MCF 10A (cell line): ENCODE measurements around the gene TEAD1. TPM values are rescaled to one million over a fixed set of nuclear protein-coding genes. Genes with fewer than 3 reads are reported as not detected.

Source experiments
- BruUV-seq: library from RNA; stranded (reverse); fragments of 400-500 nt; replicated peaks from 2 replicates; lab custom pipeline; 2021; lab: Mats Ljungman, UMichigan
- CTCF ChIA-PET: fragments of 300-600 bp; sonication (Branson Sonifier 250); formaldehyde crosslinking; extraction: SDS; loops from one replicate; lab custom pipeline; 2021; ENCODE audit warnings: antibody characterized with exemption, inconsistent platforms; lab: Yijun Ruan, JAX
- POLR2A ChIA-PET: fragments of 300-600, 350-650 bp; sonication (Branson Sonifier 250); formaldehyde crosslinking; extraction: SDS; loops from one replicate; lab custom pipeline; 2020; ENCODE audit warnings: antibody characterized with exemption, inconsistent platforms; lab: Yijun Ruan, JAX
- DNase-seq: peaks from one replicate; pipeline ENCODE4 v3.0.0-alpha.2; 2018; ENCODE audit not compliant: unreplicated experiment
- H3K27ac Mint-ChIP-seq: one replicate; pipeline ENCODE4 v1.8.0; 2022; ENCODE audit warnings: mild to moderate bottlenecking, low read depth, mixed read lengths; ENCODE audit not compliant: unreplicated experiment
- H3K27me3 Mint-ChIP-seq: one replicate; pipeline ENCODE4 v1.8.0; 2022; ENCODE audit warnings: mixed read lengths; ENCODE audit not compliant: insufficient read depth, unreplicated experiment
- H3K36me3 Mint-ChIP-seq: one replicate; pipeline ENCODE4 v1.8.0; 2022; ENCODE audit warnings: mild to moderate bottlenecking, moderate library complexity, mixed read lengths; ENCODE audit not compliant: insufficient read depth, unreplicated experiment
- H3K4me1 Mint-ChIP-seq: one replicate; pipeline ENCODE4 v1.8.0; 2022; ENCODE audit warnings: mixed read lengths; ENCODE audit not compliant: insufficient read depth, unreplicated experiment
- H3K4me3 Mint-ChIP-seq: one replicate; pipeline ENCODE4 v1.8.0; 2022; ENCODE audit warnings: mild to moderate bottlenecking, moderate library complexity, mixed read lengths; ENCODE audit not compliant: unreplicated experiment
- H3K9me3 Mint-ChIP-seq: one replicate; pipeline ENCODE4 v1.8.0; 2022; ENCODE audit warnings: mixed read lengths; ENCODE audit not compliant: unreplicated experiment
- intact Hi-C: fragments of 100-400 bp; cut with micrococcal nuclease; formaldehyde crosslinking; loops from 2 replicates; pipeline ENCODE4 v1.14.1; 2022
- total RNA-seq: library from RNA; stranded (reverse); gene quantifications from 2 replicates; pipeline ENCODE4 v1.2.3, GENCODE V29; 2022
- TF ChIP-seq, protein P1 (sequence below): fragments of 200-600 bp; IDR thresholded peaks from one replicate; pipeline ENCODE4 v1.8.0; 2022; ENCODE audit warnings: antibody characterized with exemption, mild to moderate bottlenecking; ENCODE audit not compliant: unreplicated experiment

The TEAD1 gene
- total RNA-seq, 1 experiment from 2014 or later = 123 TPM

DNA sequence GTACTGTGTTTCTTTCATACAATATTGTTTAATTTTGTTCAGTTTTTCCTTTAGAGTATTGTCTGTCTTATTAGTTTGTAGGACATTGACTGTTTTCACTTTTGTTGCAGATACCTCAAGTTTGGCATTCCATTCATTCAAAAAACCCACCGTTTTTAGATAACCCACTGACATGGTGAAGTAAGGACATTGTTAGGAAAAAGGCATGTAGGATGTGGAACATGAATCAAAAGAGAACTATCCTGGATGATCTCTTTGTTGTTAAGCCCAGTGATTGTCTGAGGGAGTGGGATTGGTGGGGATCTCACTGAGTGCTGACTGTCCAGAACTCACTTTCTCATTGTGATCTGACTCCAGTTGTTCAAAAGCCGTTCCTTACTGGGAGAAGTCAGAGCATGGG lies 119.3 kb downstream of the TEAD1 start:
- DNase-seq = no peak
- Mint-ChIP-seq H3K27ac (no peak overlapping the region), H3K4me3 (no peak overlapping the region), H3K9me3 (no peaks in the 10 kb centered on the region), H3K4me1 (peaks cover 28% of the 10 kb centered on the region), H3K27me3 (no peaks in the 10 kb centered on the region), H3K36me3 (peaks cover 13% of the 10 kb centered on the region)
- ChIA-PET CTCF (interaction anchor here (0.8 kb wide), 1 partner anchor 72 kb away, joined by 3 read pairs; no protein-coding TSS in a partner anchor), POLR2A (interaction anchor here (1.1 to 2.2 kb wide), 5 partner anchors 10 to 114 kb away, joined by 3 to 13 read pairs (median 5); no protein-coding TSS in a partner anchor)
- no TSS peak for BruUV-seq
- TF ChIP-seq, protein P1, sequence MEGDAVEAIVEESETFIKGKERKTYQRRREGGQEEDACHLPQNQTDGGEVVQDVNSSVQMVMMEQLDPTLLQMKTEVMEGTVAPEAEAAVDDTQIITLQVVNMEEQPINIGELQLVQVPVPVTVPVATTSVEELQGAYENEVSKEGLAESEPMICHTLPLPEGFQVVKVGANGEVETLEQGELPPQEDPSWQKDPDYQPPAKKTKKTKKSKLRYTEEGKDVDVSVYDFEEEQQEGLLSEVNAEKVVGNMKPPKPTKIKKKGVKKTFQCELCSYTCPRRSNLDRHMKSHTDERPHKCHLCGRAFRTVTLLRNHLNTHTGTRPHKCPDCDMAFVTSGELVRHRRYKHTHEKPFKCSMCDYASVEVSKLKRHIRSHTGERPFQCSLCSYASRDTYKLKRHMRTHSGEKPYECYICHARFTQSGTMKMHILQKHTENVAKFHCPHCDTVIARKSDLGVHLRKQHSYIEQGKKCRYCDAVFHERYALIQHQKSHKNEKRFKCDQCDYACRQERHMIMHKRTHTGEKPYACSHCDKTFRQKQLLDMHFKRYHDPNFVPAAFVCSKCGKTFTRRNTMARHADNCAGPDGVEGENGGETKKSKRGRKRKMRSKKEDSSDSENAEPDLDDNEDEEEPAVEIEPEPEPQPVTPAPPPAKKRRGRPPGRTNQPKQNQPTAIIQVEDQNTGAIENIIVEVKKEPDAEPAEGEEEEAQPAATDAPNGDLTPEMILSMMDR = no peak
- intact Hi-C loops = no loop called here

DNA sequence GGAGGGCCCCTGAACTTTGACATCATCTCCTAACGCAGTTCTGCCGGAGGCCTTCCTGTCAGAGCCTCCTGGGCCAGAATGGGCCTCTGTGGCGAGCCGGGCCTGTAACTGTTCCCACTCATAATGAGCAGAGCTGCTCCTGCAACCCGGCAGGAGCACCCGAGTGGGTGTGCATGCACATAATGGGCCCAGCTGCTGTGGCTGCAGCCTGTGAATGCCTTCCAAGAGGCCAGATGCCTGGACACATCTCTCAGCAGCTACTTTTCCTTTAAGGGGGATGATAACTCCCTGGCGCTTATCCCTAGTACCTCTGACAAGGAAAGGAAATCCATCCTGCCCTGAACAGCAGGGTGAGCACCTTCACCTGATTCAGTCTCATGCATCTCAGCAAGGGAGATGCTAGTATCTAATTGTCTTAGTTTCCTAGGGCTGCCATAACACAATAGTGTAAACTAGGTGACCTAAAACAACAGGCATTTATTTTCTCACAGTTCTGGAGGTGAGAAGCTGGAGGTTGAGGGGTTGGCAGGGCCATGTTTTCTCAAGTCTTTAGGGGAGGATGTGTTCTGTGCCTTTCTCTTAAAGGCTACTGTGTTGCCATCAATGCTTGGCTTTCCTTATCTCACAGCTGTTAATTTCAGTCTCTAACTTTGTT lies 120.5 kb downstream of the TEAD1 start:
- BruUV-seq = no TSS peak
- Mint-ChIP-seq H3K4me3 (no peak overlapping the region), H3K9me3 (no peaks in the 10 kb centered on the region), H3K27ac (no peak overlapping the region), H3K36me3 (peaks cover 10% of the 10 kb centered on the region), H3K4me1 (peaks cover 40% of the 10 kb centered on the region), H3K27me3 (no peaks in the 10 kb centered on the region)
- CTCF ChIA-PET = interaction anchor here (0.6 kb wide), 1 partner anchor 8 kb away, joined by 3 read pairs; no protein-coding TSS in a partner anchor
- no peak for DNase-seq
- intact Hi-C loops = no loop called here
- TF ChIP-seq, protein P1 = no peak
- POLR2A ChIA-PET = interaction anchor here (1.1 to 1.4 kb wide), 2 partner anchors 41 to 100 kb away, joined by 4 read pairs; no protein-coding TSS in a partner anchor

DNA sequence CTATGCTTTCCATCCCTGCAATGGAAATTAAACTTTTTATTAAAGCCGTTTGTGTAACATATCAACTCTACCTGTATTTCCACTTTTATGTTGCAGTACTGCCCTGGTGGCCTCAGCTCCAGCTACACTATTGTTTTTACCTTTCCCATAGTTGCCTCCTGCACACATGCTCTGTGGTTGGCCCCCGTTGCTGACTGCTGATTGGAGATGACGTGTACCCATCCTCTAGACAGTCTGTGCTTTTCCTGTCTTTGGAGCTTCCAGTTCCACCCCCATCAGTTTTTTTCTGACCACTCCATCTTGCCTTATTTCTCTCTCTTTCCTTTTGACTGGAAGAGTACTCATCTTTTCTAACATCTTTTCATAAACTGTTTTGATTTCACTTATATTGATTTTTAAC lies 123.8 kb downstream of the TEAD1 start:
- Mint-ChIP-seq H3K9me3 (no peaks in the 10 kb centered on the region), H3K4me3 (no peak overlapping the region), H3K27me3 (no peaks in the 10 kb centered on the region), H3K36me3 (peaks cover 5% of the 10 kb centered on the region), H3K27ac (peak overlapping the region; percentile 37), H3K4me1 (peaks cover 51% of the 10 kb centered on the region)
- DNase-seq = no peak
- intact Hi-C loops = no loop called here
- CTCF ChIA-PET = no interaction called here
- TF ChIP-seq, protein P1 = no peak
- no TSS peak for BruUV-seq
- POLR2A ChIA-PET = interaction anchor here (0.6 to 2.0 kb wide), 7 partner anchors 16 to 119 kb away, joined by 3 to 8 read pairs (median 4); no protein-coding TSS in a partner anchor

DNA sequence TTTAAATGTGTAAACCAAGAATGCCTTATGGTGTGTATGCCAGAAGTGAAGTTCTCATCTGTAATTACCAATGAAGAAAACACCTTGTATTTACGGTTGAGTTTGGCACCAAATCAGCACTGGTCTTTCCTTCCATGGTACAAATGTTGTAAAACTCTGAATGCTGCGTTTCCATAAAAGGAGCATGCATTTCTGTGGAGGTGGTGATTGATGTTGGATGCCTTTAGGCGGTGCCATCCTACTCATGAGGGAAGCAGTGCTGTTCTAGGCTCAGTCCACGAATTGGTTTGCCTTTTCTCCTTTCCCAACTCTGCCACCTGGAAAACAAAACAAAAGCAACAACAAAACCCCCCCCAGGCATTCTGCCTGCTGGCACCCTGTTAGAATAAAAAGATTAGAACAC lies 124.4 kb downstream of the TEAD1 start:
- Mint-ChIP-seq H3K36me3 (peaks cover 5% of the 10 kb centered on the region), H3K9me3 (no peaks in the 10 kb centered on the region), H3K4me1 (peaks cover 57% of the 10 kb centered on the region), H3K27ac (peak overlapping the region; percentile 37), H3K27me3 (no peaks in the 10 kb centered on the region), H3K4me3 (no peak overlapping the region)
- peak; percentile 84 for DNase-seq
- BruUV-seq = no TSS peak
- POLR2A ChIA-PET = interaction anchor here (0.6 kb wide), 1 partner anchor 115 kb away, joined by 3 read pairs; no protein-coding TSS in a partner anchor
- TF ChIP-seq, protein P1 = no peak
- intact Hi-C loops = no loop called here
- CTCF ChIA-PET = no interaction called here
